Astrocyte (in vitro differentiated cells and primary cell): ENCODE results near the gene ZC3H13.

Source experiments
- EZH2 ChIP-seq: IDR thresholded peaks from 2 replicates; pipeline ENCODE4 v1.6.1; 2012; ENCODE audit warnings: mild to moderate bottlenecking, low read length, inconsistent platforms; ENCODE audit not compliant: insufficient read depth
- TF ChIP-seq, protein P1 (sequence below): IDR thresholded peaks from 2 replicates; pipeline ENCODE4 v1.5.1; 2011; ENCODE audit warnings: low read depth, mild to moderate bottlenecking, inconsistent platforms, low read length, moderate library complexity; ENCODE audit not compliant: insufficient read depth

DNA sequence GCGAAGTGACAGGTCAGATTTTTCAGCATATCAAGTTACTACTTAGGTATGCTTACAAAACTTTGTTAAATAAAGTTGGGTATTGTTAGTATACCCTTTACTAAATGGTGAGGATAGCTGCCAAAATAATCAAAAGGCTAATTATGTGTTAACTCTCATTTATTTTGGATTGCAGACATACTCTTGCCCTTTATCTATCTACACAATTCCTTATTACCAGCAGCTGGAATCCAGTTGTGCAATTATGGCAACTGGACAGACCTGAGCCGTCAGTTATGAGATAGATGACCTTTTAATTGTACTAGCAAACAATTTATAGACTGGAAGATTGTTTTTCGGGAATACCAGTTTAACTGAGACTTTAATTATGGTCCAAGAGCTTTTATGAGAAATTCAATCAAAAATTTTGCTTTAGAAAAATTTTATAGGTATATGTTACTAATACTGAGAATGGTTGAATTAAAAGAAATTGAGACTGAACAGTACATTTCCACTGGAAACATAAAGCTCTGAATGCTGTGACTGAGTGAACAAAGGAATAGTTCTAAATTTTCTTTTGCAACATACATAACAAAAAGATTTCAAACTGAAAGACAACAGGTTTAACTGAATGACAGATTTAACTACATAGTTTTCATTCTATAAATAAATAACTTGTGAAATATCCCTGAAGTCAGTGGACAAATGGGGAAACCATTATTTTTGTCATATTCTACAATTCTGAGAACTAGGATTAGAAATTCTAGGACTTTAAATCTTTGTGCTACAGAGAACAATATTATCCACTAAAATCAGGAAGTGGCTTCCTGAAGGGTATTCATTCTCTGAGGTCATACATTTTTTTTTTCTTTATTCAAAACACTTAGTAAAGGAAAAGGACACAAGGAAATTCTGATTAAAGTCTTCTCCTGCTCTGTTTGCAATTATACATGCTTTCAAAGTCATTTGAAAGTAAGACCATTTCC, 97.4 kb downstream of the ZC3H13 start:
- TF ChIP-seq, protein P1, sequence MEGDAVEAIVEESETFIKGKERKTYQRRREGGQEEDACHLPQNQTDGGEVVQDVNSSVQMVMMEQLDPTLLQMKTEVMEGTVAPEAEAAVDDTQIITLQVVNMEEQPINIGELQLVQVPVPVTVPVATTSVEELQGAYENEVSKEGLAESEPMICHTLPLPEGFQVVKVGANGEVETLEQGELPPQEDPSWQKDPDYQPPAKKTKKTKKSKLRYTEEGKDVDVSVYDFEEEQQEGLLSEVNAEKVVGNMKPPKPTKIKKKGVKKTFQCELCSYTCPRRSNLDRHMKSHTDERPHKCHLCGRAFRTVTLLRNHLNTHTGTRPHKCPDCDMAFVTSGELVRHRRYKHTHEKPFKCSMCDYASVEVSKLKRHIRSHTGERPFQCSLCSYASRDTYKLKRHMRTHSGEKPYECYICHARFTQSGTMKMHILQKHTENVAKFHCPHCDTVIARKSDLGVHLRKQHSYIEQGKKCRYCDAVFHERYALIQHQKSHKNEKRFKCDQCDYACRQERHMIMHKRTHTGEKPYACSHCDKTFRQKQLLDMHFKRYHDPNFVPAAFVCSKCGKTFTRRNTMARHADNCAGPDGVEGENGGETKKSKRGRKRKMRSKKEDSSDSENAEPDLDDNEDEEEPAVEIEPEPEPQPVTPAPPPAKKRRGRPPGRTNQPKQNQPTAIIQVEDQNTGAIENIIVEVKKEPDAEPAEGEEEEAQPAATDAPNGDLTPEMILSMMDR: no peak
- TF ChIP-seq EZH2: no peak
